ENCODE data around the gene GGTA1. TPM values are rescaled to one million over a fixed set of nuclear protein-coding genes. Genes with fewer than 3 reads are reported as not detected.
"Not testable (repeated sequence)": the region's sequence is repeated elsewhere in the genome, so short reads cannot be mapped to it uniquely, and the experiment has no call there.

GGTA1 gene
- total and polyA plus RNA-seq, 7 donors: 3.6 to 18.0 (median 7.2) TPM

GRCh38 chr9:121439711-121440664 lies 59.7 kb downstream of the GGTA1 start:
- Histone ChIP-seq H3K4me3 (no peak overlapping the region), H3K4me1 (no peaks in the 10 kb centered on the region), H3K36me3 (no peaks in the 10 kb centered on the region), H3K9me3 (no peaks in the 10 kb centered on the region), H3K27ac (no peak overlapping the region), H3K27me3 (peaks cover 0 to 9% (median 0%) of the 10 kb centered on the region in 3 donors)
- no peak for DNase-seq
- intact Hi-C loops (cut with DNase I): no loop called here
- 69 to 76% methylated on average over 8 of the region's 8 CpGs for WGBS, 2 donors
- TF ChIP-seq EP300 (IDR thresholded peaks at IDR 0.05): no peak
- TF ChIP-seq POLR2A (IDR thresholded peaks at IDR 0.05): no peak
- TF ChIP-seq POLR2AphosphoS5 (IDR thresholded peaks at IDR 0.05): no peak
- no peak for TF ChIP-seq CTCF (IDR thresholded peaks at IDR 0.05)

- H3K9me3 ChIP-seq: no peaks in the 10 kb centered on the region
- no peaks in the 10 kb centered on the region for H3K4me1 ChIP-seq
- no peak overlapping the region for H3K27ac ChIP-seq
- intact Hi-C loops (cut with DNase I): no loop called here
- TF ChIP-seq POLR2A (IDR thresholded peaks at IDR 0.05) (no peak), POLR2AphosphoS5 (IDR thresholded peaks at IDR 0.05) (no peak), EP300 (IDR thresholded peaks at IDR 0.05) (no peak), CTCF (IDR thresholded peaks at IDR 0.05) (no peak)
- H3K27me3 ChIP-seq: peaks cover 0 to 7% (median 0%) of the 10 kb centered on the region in 3 donors
- no peak overlapping the region for H3K4me3 ChIP-seq
- no peak for DNase-seq
- H3K36me3 ChIP-seq: no peaks in the 10 kb centered on the region
- WGBS, 2 donors: 17 to 59% methylated on average over 1 of the region's 1 CpG
These were observed 60.6 kb downstream of the GGTA1 start for GRCh38 chr9:121439016-121439415.

GRCh38 chr9:121437891-121438290 lies 61.8 kb downstream of the GGTA1 start:
- Histone ChIP-seq H3K36me3 (no peaks in the 10 kb centered on the region), H3K27ac (no peak overlapping the region), H3K4me1 (no peaks in the 10 kb centered on the region), H3K4me3 (no peak overlapping the region), H3K27me3 (peaks cover 0 to under 1% (median 0%) of the 10 kb centered on the region in 3 donors), H3K9me3 (no peaks in the 10 kb centered on the region)
- DNase-seq: no peak
- WGBS, 2 donors: 78 to 96% methylated on average over 3 of the region's 3 CpGs
- intact Hi-C loops (cut with DNase I): no loop called here
- TF ChIP-seq CTCF (IDR thresholded peaks at IDR 0.05) (no peak), POLR2AphosphoS5 (IDR thresholded peaks at IDR 0.05) (no peak), POLR2A (IDR thresholded peaks at IDR 0.05) (no peak), EP300 (IDR thresholded peaks at IDR 0.05) (no peak)

- intact Hi-C loops (cut with DNase I); H3K27ac ChIP-seq; H3K4me3 ChIP-seq; H3K4me1 ChIP-seq; H3K9me3 ChIP-seq; H3K36me3 ChIP-seq; DNase-seq; H3K27me3 ChIP-seq: not testable (repeated sequence)
- WGBS, 2 donors: 81 to 93% methylated on average over 3 of the region's 3 CpGs
These were observed 62.6 kb downstream of the GGTA1 start for GRCh38 chr9:121437046-121437445.

- TF ChIP-seq POLR2AphosphoS5 (IDR thresholded peaks at IDR 0.05): no peak
- TF ChIP-seq POLR2A (IDR thresholded peaks at IDR 0.05): no peak
- TF ChIP-seq EP300 (IDR thresholded peaks at IDR 0.05): no peak
- no peak for TF ChIP-seq CTCF (IDR thresholded peaks at IDR 0.05)
- intact Hi-C loops (cut with DNase I): no loop called here
- Histone ChIP-seq H3K4me1 (no peaks in the 10 kb centered on the region), H3K27ac (no peak overlapping the region), H3K27me3 (no peaks in the 10 kb centered on the region), H3K4me3 (no peak overlapping the region), H3K36me3 (no peaks in the 10 kb centered on the region), H3K9me3 (no peaks in the 10 kb centered on the region)
- DNase-seq: no peak
These were observed 64.7 kb downstream of the GGTA1 start for GRCh38 chr9:121434969-121435368.

All from sigmoid colon (tissue), 7 donors.